Large intestine (tissue), 3 donors: Measurements from ENCODE around the gene ITSN2. TPM values are rescaled to one million over a fixed set of nuclear protein-coding genes. Genes with fewer than 3 reads are reported as not detected.

Experiments used
- DNase-seq, 2 donors: peaks; one replicate each; pipeline versions ENCODE4 v3.0.0 to v3.0.0-alpha.2; 2013
- H3K27ac ChIP-seq: one replicate; pipeline ENCODE4 v1.5.1; 2013; ENCODE audit warnings: low read length
- H3K27me3 ChIP-seq: 2 replicates; pipeline ENCODE4 v1.6.1; 2013; ENCODE audit warnings: low read length; ENCODE audit not compliant: control insufficient read depth, insufficient read depth
- H3K36me3 ChIP-seq: 2 replicates; pipeline ENCODE4 v1.6.1; 2013; ENCODE audit warnings: low read length; ENCODE audit not compliant: control insufficient read depth, insufficient read depth
- H3K4me1 ChIP-seq: one replicate; pipeline ENCODE4 v1.6.1; 2013; ENCODE audit warnings: low read length; ENCODE audit not compliant: control insufficient read depth, insufficient read depth
- H3K4me3 ChIP-seq: one replicate; pipeline ENCODE4 v1.5.1; 2013; ENCODE audit warnings: low read length
- H3K9me3 ChIP-seq: one replicate; pipeline ENCODE4 v1.6.1; 2013; ENCODE audit warnings: mild to moderate bottlenecking, low read depth, low read length, moderate library complexity; ENCODE audit not compliant: control insufficient read depth
- WGBS: methylation state at CpG from one replicate; pipeline ENCODE4 v1.1.5; 2013; ENCODE audit warnings: low lambda C conversion rate; ENCODE audit not compliant: insufficient coverage; 5-methylcytosine and 5-hydroxymethylcytosine counted together
- polyA plus RNA-seq: library from polyadenylated mRNA; unstranded; fragments of 120-200 nt; gene quantifications from one replicate; pipeline ENCODE4 v1.2.1, GENCODE V29; 2013

ITSN2 gene
- polyA plus RNA-seq, 1 donor = 36.7 TPM

DNA sequence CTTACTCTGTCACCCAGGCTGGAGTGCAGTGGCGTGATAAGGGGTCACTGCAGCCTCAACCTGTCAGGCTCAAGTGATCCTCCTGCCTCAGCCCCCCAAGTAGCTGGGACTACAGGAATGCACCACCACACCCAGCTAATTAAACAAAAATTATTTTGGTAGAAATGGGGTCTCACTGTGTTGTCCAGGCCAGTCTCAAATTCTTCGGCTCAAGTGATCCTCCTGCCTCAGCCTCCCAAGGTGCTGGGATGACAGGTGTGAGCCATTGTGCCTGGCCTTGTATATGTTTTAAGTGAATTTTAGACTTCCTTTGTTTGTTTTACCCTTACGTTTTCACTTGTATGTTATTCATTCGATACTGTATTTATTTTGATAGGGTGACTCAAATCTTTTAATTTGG, 34.7 kb upstream of the ITSN2 start:
- no peaks in the 10 kb centered on the region for H3K27me3 ChIP-seq
- H3K9me3 ChIP-seq = no peaks in the 10 kb centered on the region
- WGBS = 100% methylated on average over 2 of the region's 4 CpGs
- H3K27ac ChIP-seq = no peak overlapping the region
- no peaks in the 10 kb centered on the region for H3K36me3 ChIP-seq
- H3K4me3 ChIP-seq = no peak overlapping the region
- H3K4me1 ChIP-seq = peaks cover 4% of the 10 kb centered on the region
- no peak for DNase-seq

DNA sequence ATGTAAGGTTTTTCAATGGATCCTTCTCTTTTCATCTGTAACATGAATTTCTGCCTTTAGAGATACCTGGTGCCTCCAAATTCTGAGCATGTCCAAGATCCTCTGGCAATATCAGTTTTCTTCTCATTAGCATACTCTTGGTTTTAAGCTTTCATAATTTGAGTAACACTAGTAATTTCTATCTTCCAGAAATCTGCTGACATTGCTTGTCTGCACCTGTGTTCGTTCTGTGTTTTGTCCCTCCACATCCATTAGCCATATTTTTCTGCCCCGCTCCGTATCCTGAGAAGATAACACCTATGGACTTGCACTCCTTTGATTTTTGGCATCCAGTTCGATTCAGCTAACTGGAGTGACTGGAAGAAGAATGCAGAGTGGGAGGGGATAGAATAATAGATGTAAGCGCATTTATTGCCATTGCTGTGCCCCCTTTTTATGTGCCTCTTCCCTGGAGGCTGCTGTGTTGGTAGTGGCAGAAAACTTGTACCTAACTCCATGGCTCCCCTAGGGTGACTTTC, 32.3 kb upstream of the ITSN2 start:
- Histone ChIP-seq H3K27ac (no peak overlapping the region), H3K9me3 (no peaks in the 10 kb centered on the region), H3K4me3 (no peak overlapping the region), H3K36me3 (no peaks in the 10 kb centered on the region), H3K27me3 (no peaks in the 10 kb centered on the region), H3K4me1 (no peaks in the 10 kb centered on the region)
- WGBS = 50% methylated on average over 1 of the region's 5 CpGs
- no peak for DNase-seq

DNA sequence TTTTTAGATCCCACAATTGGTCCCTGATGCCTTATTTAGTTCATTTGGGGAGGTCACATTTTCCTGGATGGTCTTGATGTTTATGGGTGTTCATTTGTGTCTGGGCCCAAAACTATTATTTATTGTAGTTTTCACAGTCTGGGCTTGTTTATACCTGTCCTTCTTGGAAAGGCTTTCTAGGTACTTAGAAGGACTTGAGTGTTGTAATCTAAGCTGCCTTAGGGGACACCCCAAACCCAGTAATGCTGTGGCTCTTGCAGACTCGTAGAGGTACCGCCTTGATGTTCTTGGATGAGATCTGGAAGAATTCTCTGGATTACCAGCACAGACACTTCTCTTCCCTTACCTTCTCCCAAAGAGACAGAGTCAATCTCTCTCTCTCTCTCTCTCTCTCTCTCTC, 25.0 kb upstream of the ITSN2 start:
- Histone ChIP-seq H3K9me3 (no peaks in the 10 kb centered on the region), H3K4me3 (no peak overlapping the region), H3K4me1 (peaks cover 6% of the 10 kb centered on the region), H3K27ac (no peak overlapping the region), H3K27me3 (no peaks in the 10 kb centered on the region), H3K36me3 (no peaks in the 10 kb centered on the region)
- WGBS = no CpG with 5 or more reads among the region's 2 CpGs
- no peak for DNase-seq

DNA sequence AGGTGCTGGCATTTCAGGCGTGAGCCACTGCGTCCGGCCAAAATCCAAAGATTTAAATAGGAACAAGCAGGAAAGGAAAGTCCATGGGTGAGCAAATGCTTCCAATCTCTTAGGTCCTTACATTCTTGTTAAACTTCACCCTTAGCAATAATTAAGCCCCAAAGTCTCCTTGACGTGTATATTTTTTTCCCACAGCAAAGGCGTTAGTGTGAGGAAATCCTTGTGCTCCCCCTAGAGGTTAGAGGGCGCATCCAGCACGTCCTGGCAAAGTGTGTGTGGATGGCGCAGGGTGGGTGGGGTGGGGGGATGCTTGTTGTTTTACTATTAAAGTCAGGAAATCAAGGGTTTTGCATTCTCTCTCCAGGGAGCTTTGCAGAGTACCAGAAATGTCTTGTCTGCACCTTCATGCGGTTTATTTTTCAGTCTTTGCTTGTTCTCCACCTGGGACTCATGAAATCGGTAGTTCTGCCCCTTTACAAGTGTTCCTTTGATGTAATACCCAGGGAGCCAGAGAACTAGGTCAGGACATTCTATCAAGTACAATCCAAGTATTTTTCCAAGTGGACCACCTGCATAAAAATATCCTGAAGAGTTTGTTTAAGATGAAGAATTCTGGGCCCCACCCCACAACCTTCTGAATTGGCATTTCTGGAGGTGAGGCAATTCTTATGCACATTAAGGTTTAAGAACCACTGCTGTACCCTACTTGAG, 22.2 kb upstream of the ITSN2 start:
- Histone ChIP-seq H3K4me1 (peaks cover 12% of the 10 kb centered on the region), H3K36me3 (no peaks in the 10 kb centered on the region), H3K4me3 (no peak overlapping the region), H3K9me3 (no peaks in the 10 kb centered on the region), H3K27me3 (no peaks in the 10 kb centered on the region), H3K27ac (no peak overlapping the region)
- no CpG with 5 or more reads among the region's 10 CpGs for WGBS
- DNase-seq = peak; percentile 60 to 68

DNA sequence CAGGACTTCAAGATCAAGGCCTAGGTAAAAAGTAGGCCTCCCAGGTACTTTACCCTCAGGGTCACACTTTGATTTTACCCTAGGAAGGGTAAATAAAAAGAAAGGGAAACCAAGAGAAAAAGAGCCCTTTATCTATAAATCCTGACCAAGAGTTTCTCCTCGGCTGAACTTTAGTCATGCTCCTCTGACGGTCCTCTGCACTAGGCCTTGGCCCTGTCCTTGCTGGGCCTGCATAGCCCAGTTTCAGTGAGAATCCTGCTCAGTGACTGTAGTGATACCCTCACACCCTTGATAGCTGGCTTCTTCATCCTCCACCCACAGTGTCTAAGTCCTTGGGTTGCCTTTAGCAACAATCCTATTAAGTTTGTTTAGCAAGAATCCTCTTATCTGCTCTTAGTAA, 20.5 kb upstream of the ITSN2 start:
- Histone ChIP-seq H3K27me3 (no peaks in the 10 kb centered on the region), H3K4me3 (no peak overlapping the region), H3K4me1 (peaks cover 12% of the 10 kb centered on the region), H3K9me3 (no peaks in the 10 kb centered on the region), H3K27ac (peak overlapping the region; percentile 66), H3K36me3 (no peaks in the 10 kb centered on the region)
- DNase-seq = peak; percentile 79 to 92
- no CpG with 5 or more reads among the region's 2 CpGs for WGBS

DNA sequence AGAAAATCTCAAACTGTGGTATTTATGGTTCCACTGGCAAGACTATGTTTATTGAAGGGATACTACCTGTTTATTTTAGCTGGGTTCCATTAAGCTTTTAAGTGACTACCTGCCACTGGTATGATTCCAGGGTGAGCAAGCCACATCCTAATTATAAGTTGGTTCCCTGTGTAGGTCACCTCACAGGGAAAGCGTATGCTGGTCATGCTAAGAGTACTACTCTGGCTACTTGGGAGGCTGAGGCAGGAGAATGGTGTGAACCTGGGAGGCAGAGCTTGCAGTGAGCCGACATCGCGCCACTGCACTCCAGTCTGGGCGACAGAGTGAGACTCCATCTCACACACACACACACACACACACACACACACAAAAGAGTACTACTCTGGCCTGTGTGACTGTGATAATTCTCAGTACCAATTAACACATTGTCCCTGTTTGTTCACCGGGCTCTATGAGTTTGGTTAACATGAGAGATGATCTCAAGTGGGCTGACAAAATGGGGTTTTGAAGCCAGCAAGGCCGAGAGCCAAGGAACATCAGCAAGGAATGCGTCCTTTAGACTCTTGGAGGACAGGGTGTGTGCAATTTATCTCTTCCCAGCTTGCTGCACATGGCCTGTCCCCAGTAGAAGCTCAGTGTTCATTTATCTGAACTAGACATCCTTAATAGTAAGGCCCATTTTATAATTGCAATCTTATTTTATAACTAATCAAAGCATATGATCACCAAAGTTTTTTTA, 15.2 kb upstream of the ITSN2 start:
- WGBS = no CpG with 5 or more reads among the region's 8 CpGs

DNA sequence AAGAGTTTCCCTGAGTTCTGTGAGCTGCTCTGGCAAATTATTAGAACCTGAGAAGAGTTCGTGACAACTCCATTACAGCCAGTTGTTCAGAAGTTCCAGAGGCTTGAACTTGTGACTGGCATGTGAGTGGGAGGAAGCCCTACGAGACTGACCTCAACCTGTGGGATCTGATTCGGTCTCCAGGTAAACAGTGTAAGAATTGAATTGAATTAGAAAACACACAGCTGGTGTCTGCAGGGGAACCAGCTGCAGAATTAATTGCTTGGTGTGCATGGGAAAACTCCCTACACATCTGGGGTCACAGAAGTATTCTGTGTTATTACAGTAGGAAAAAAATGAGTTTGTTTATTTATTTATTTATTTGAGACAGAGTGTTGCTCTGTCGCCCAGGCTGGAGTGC, 14.0 kb upstream of the ITSN2 start:
- Histone ChIP-seq H3K4me3 (no peak overlapping the region), H3K4me1 (no peaks in the 10 kb centered on the region), H3K9me3 (no peaks in the 10 kb centered on the region), H3K27ac (no peak overlapping the region), H3K27me3 (no peaks in the 10 kb centered on the region), H3K36me3 (no peaks in the 10 kb centered on the region)
- no peak for DNase-seq
- WGBS = no CpG with 5 or more reads among the region's 4 CpGs

More for the DNA sequence above, 15.2 kb upstream of the ITSN2 start:
- Histone ChIP-seq H3K9me3 (no peaks in the 10 kb centered on the region), H3K4me3 (no peak overlapping the region), H3K27ac (no peak overlapping the region), H3K36me3 (no peaks in the 10 kb centered on the region), H3K4me1 (peaks cover 7% of the 10 kb centered on the region), H3K27me3 (no peaks in the 10 kb centered on the region)
- DNase-seq = peak in 1 of 2 donors; percentile 43

DNA sequence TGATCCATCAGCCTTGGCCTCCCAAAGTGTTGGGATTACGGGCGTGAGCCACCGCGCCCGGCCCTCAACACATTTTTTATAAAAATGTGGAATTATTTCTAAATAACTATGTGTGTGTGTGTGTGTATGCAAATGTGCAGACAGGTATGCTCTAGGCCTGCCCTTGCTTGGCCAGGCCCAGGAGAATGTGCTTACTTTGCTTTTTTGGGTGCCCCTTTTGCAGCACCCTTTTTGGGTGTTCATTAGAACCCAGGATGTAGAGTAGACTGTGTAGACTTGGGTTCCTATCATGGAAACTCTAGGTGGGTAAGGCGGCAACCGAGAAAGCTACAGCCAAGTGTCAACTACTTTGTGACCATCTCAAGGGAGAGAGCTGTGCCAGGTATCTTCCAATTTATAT, 11.7 kb upstream of the ITSN2 start:
- no peak for DNase-seq
- H3K4me3 ChIP-seq = no peak overlapping the region
- WGBS = no CpG with 5 or more reads among the region's 7 CpGs
- H3K4me1 ChIP-seq = no peaks in the 10 kb centered on the region
- no peak overlapping the region for H3K27ac ChIP-seq
- no peaks in the 10 kb centered on the region for H3K27me3 ChIP-seq
- no peaks in the 10 kb centered on the region for H3K9me3 ChIP-seq
- no peaks in the 10 kb centered on the region for H3K36me3 ChIP-seq

DNA sequence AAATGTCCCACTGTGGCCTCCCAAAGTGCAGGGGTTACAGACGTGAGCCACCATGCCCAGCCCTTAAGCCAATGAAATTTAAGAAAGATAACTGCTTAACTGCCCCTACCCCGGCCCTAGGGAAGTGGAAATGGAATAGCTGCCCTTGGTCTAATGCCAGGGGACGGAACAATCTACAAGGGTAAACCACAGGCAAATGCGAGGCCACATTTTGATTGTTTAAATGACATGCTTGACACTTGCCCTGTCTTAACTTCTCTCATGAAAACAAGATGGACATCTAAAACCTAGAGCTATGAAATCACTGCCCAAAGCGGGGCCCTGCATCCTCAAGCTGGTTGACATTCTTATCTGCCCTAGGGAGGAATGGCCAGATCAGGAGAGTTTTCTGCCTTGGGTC, 5.5 kb upstream of the ITSN2 start:
- H3K4me1 ChIP-seq = peaks cover 19% of the 10 kb centered on the region
- no peaks in the 10 kb centered on the region for H3K36me3 ChIP-seq
- H3K9me3 ChIP-seq = no peaks in the 10 kb centered on the region
- WGBS = no CpG with 5 or more reads among the region's 5 CpGs
- DNase-seq = no peak
- no peak overlapping the region for H3K4me3 ChIP-seq
- no peaks in the 10 kb centered on the region for H3K27me3 ChIP-seq
- no peak overlapping the region for H3K27ac ChIP-seq

DNA sequence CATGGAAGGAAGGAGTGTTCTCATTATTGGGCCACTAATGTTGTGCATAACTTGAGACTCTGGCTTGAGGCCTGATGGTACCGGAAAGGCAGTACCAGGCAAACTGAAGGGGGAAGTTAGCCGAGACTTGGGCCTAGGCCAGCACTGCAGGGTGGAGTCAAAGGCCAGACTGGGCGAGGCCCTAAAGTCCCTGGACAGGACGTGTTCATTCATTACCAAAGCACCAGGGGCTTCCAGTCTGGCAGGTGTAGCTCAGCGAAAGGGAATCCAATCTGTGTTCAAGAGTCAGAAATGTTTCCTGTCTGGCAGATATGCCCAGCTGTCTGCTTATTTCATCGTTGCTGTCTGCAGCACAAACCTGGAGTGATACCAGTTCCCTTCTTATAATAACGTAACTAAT, 4.7 kb upstream of the ITSN2 start:
- no peaks in the 10 kb centered on the region for H3K9me3 ChIP-seq
- H3K4me3 ChIP-seq = no peak overlapping the region
- WGBS = 56% methylated on average over 3 of the region's 7 CpGs
- no peaks in the 10 kb centered on the region for H3K27me3 ChIP-seq
- DNase-seq = peak; percentile 21 to 69
- no peaks in the 10 kb centered on the region for H3K36me3 ChIP-seq
- peaks cover 22% of the 10 kb centered on the region for H3K4me1 ChIP-seq
- H3K27ac ChIP-seq = no peak overlapping the region
